ENCODE results near the gene FUS. TPM values are rescaled to one million over a fixed set of nuclear protein-coding genes. Genes with fewer than 3 reads are reported as not detected.

FUS gene
- total and polyA plus RNA-seq, 9 of the 15 experiments (the other 6 are each of a cell fraction or from before 2014, with no cell fraction given), result 43.9 to 575 (median 87.2) TPM

GRCh38 chr16:31186176-31186575 lies 6.2 kb downstream of the FUS start:
- Histone ChIP-seq H3K4me2 (ENCODE audit: insufficient read depth, low read length) (no peak overlapping the region), H3K27me3 (ENCODE audit: control insufficient read depth in 2 of 2, insufficient read depth in 2 of 2, low read length in 2 of 2) (no peaks in the 10 kb centered on the region; a peak in 1 of 5 replicates), H4K20me1 (replicated peaks; ENCODE audit: control insufficient read depth, insufficient read depth, low read length) (peaks cover 43% of the 10 kb centered on the region), H3K27ac (ENCODE audit: extremely low read depth, low read depth, low read length) (no peak overlapping the region), H3K4me1 (replicated peaks in 1 of 2; ENCODE audit: control insufficient read depth in 2 of 2, insufficient read depth in 2 of 2, low read length in 2 of 2) (peaks cover 11 to 14% of the 10 kb centered on the region in 2 experiments), H3K9me1 (ENCODE audit: control insufficient read depth, insufficient read depth, low read length) (peaks cover 8% of the 10 kb centered on the region), H3K79me2 (ENCODE audit: control insufficient read depth, insufficient read depth, low read length) (peaks cover 89% of the 10 kb centered on the region), H2AFZ (ENCODE audit: low read depth, low read length) (no peak overlapping the region), H3K9me3 (replicated peaks; ENCODE audit: control insufficient read depth, insufficient read depth, low read depth, low read length) (no peaks in the 10 kb centered on the region), H3K9ac (ENCODE audit: insufficient read depth in 1 of 2, low read depth in 2 of 2, low read length in 2 of 2) (no peak overlapping the region), H3K36me3 (ENCODE audit: control insufficient read depth, insufficient read depth, low read length) (peaks cover 99% of the 10 kb centered on the region), H3K4me3 (no peak overlapping the region)
- WGBS (ENCODE audit: insufficient coverage, low coverage, missing lambda C conversion rate), result 96% methylated on average over 7 of the region's 7 CpGs
- TF ChIP-seq HMGXB4 (CRISPR knock-in tag; IDR thresholded peaks at IDR 0.05) (0 out of 2 replicates have a peak, but pooled peaks have one; percentile 13), NRF1 (conservative IDR thresholded peaks at IDR 0.05 in 1 of 2, IDR thresholded peaks at IDR 0.05 in 1 of 2) (no peak)
- ATAC-seq (no peak), FAIRE-seq (no peak), DNase-seq (ENCODE audit: extremely low read depth in 1 of 4, low spot score in 3 of 4) (peak in 2 of 4 experiments; percentile 20 to 23)
- BruUV-seq (replicated peaks), result no TSS peak
- POLR2A ChIA-PET, result interaction anchor here (0.6 to 0.7 kb wide), 2 partner anchors 112 to 146 kb away, joined by 3 read pairs; partner anchors contain the start of genes ZNF646 and ZNF668
- CTCF ChIA-PET (ENCODE audit: low intra/inter-chr PET ratio), result no interaction called here
- in situ Hi-C loops (cut with MboI) (no loop called here), intact Hi-C loops (cut with micrococcal nuclease) (loop anchor here (10.0 kb wide), 1 partner anchor 259 kb away; the partner anchor contains the start of gene ZNF843)
